ENCODE measurements around the gene SHANK2. TPM values are rescaled to one million over a fixed set of nuclear protein-coding genes. Genes with fewer than 3 reads are reported as not detected.

The SHANK2 gene
- total RNA-seq, 2 experiments from 2014 or later = not detected

GRCh38 chr11:71240061-71240690 is 12.2 kb downstream of the SHANK2 start:
- intact Hi-C loops (cut with micrococcal nuclease; ENCODE audit: unreplicated experiment) = no loop called here
- BruUV-seq (replicated peaks) = no TSS peak
- no peaks in the 10 kb centered on the region for H4K20me1 ChIP-seq (ENCODE audit: insufficient read depth, low read length)
- ChIA-PET CTCF (ENCODE audit: unreplicated experiment) (no interaction called here), POLR2A (interaction anchor here (0.6 kb wide), 1 partner anchor 13 kb away, joined by 3 read pairs; no protein-coding TSS in a partner anchor)
- H3K4me3 ChIP-seq (ENCODE audit: low read depth, low read length, poor library complexity, severe bottlenecking) = no peak overlapping the region
- H3K4me1 ChIP-seq (ENCODE audit: insufficient read depth, low read length, poor library complexity, severe bottlenecking) = no peaks in the 10 kb centered on the region
- H3K79me2 ChIP-seq (ENCODE audit: insufficient read depth, low read depth, low read length) = no peaks in the 10 kb centered on the region
- no peaks in the 10 kb centered on the region for H3K9me2 ChIP-seq (ENCODE audit: insufficient read depth, low read length)
- no peak overlapping the region for H2AFZ ChIP-seq (ENCODE audit: low read length)
- no peak for DNase-seq (ENCODE audit: low spot score)
- no peaks in the 10 kb centered on the region for H3K9me3 ChIP-seq (ENCODE audit: low read length)
- no peak overlapping the region for H3K27ac ChIP-seq (ENCODE audit: low read depth, low read length, poor library complexity, severe bottlenecking)
- H3K4me2 ChIP-seq (ENCODE audit: low read length) = no peak overlapping the region
- no peak for TF ChIP-seq CTCF (conservative IDR thresholded peaks at IDR 0.05; ENCODE audit: low read length)
- TF ChIP-seq EZH2phosphoT487 (IDR thresholded peaks at IDR 0.05; ENCODE audit: borderline replicate concordance, low read depth, low read length) = no peak
- H3K36me3 ChIP-seq (ENCODE audit: insufficient read depth, low read length) = no peaks in the 10 kb centered on the region

- no peak overlapping the region for H3K27ac ChIP-seq (ENCODE audit: low read depth, low read length, poor library complexity, severe bottlenecking)
- H3K4me3 ChIP-seq (ENCODE audit: low read depth, low read length, poor library complexity, severe bottlenecking) = no peak overlapping the region
- no peaks in the 10 kb centered on the region for H3K79me2 ChIP-seq (ENCODE audit: insufficient read depth, low read depth, low read length)
- H3K4me2 ChIP-seq (ENCODE audit: low read length) = no peak overlapping the region
- DNase-seq (ENCODE audit: low spot score) = no peak
- TF ChIP-seq CTCF (conservative IDR thresholded peaks at IDR 0.05; ENCODE audit: low read length) = no peak
- no peak for TF ChIP-seq EZH2phosphoT487 (IDR thresholded peaks at IDR 0.05; ENCODE audit: borderline replicate concordance, low read depth, low read length)
- CTCF ChIA-PET (ENCODE audit: unreplicated experiment) = no interaction called here
- H2AFZ ChIP-seq (ENCODE audit: low read length) = no peak overlapping the region
- intact Hi-C loops (cut with micrococcal nuclease; ENCODE audit: unreplicated experiment) = no loop called here
- H4K20me1 ChIP-seq (ENCODE audit: insufficient read depth, low read length) = no peaks in the 10 kb centered on the region
- no peaks in the 10 kb centered on the region for H3K36me3 ChIP-seq (ENCODE audit: insufficient read depth, low read length)
- H3K9me3 ChIP-seq (ENCODE audit: low read length) = no peaks in the 10 kb centered on the region
- POLR2A ChIA-PET = interaction anchor here (0.6 kb wide), 3 partner anchors 14 to 465 kb away, joined by 3 read pairs; no protein-coding TSS in a partner anchor
- H3K9me2 ChIP-seq (ENCODE audit: insufficient read depth, low read length) = no peaks in the 10 kb centered on the region
- no peaks in the 10 kb centered on the region for H3K4me1 ChIP-seq (ENCODE audit: insufficient read depth, low read length, poor library complexity, severe bottlenecking)
- no TSS peak for BruUV-seq (replicated peaks)
Observed at GRCh38 chr11:71239581-71239980, 12.8 kb downstream of the SHANK2 start.

- intact Hi-C loops (cut with micrococcal nuclease; ENCODE audit: unreplicated experiment) = no loop called here
- Histone ChIP-seq H4K20me1 (ENCODE audit: insufficient read depth, low read length) (no peaks in the 10 kb centered on the region), H3K4me2 (ENCODE audit: low read length) (no peak overlapping the region), H3K36me3 (ENCODE audit: insufficient read depth, low read length) (no peaks in the 10 kb centered on the region), H3K9me3 (ENCODE audit: low read length) (no peaks in the 10 kb centered on the region), H3K4me1 (ENCODE audit: insufficient read depth, low read length, poor library complexity, severe bottlenecking) (no peaks in the 10 kb centered on the region), H3K4me3 (ENCODE audit: low read depth, low read length, poor library complexity, severe bottlenecking) (no peak overlapping the region), H3K27ac (ENCODE audit: low read depth, low read length, poor library complexity, severe bottlenecking) (no peak overlapping the region), H3K9me2 (ENCODE audit: insufficient read depth, low read length) (no peaks in the 10 kb centered on the region), H2AFZ (ENCODE audit: low read length) (no peak overlapping the region), H3K79me2 (ENCODE audit: insufficient read depth, low read depth, low read length) (no peaks in the 10 kb centered on the region)
- no peak for DNase-seq (ENCODE audit: low spot score)
- ChIA-PET CTCF (ENCODE audit: unreplicated experiment) (no interaction called here), POLR2A (interaction anchor here (0.6 to 0.8 kb wide), 3 partner anchors 8 to 464 kb away, joined by 3 read pairs; no protein-coding TSS in a partner anchor)
- BruUV-seq (replicated peaks) = no TSS peak
- TF ChIP-seq CTCF (conservative IDR thresholded peaks at IDR 0.05; ENCODE audit: low read length) (no peak), EZH2phosphoT487 (IDR thresholded peaks at IDR 0.05; ENCODE audit: borderline replicate concordance, low read depth, low read length) (no peak)
Observed at GRCh38 chr11:71238941-71239340, 13.4 kb downstream of the SHANK2 start.

Data from OCI-LY7 (cell line).